IMR-90 (cell line): ENCODE measurements around the gene ZSWIM3.

Experiments used
- BHLHE40 ChIP-seq: fragments of 150-350 bp; IDR thresholded peaks from 2 replicates; pipeline ENCODE4 v1.6.1; 2016; ENCODE audit warnings: mild to moderate bottlenecking, low read depth, low read length
- CEBPB ChIP-seq: IDR thresholded peaks from 2 replicates; pipeline ENCODE4 v1.6.1; 2012; ENCODE audit warnings: low read depth, low read length, improper control_type of control experiment
- CHD1 ChIP-seq: IDR thresholded peaks from 2 replicates; pipeline ENCODE4 v1.6.1; 2012; ENCODE audit warnings: low read depth, low read length, improper control_type of control experiment
- CTCF ChIP-seq: conservative IDR thresholded peaks from 2 replicates; pipeline ENCODE4 v1.5.1; 2012; ENCODE audit warnings: mild to moderate bottlenecking, low read depth, low read length, improper control_type of control experiment
- ELK1 ChIP-seq: fragments of 150-350 bp; IDR thresholded peaks from 2 replicates; pipeline ENCODE4 v1.6.1; 2016; ENCODE audit warnings: low read depth, mild to moderate bottlenecking, low read length, moderate library complexity, borderline replicate concordance
- FOS ChIP-seq: fragments of 150-350 bp; IDR thresholded peaks from 2 replicates; pipeline ENCODE4 v1.6.1; 2016; ENCODE audit warnings: low read depth, low read length
- MAZ ChIP-seq: IDR thresholded peaks from 2 replicates; pipeline ENCODE4 v1.6.1; 2012; ENCODE audit warnings: low read depth, mild to moderate bottlenecking, low read length, improper control_type of control experiment, moderate library complexity, borderline replicate concordance
- MXI1 ChIP-seq: IDR thresholded peaks from 2 replicates; pipeline ENCODE4 v1.6.1; 2012; ENCODE audit warnings: low read depth, mild to moderate bottlenecking, low read length, moderate library complexity, borderline replicate concordance
- POLR2A ChIP-seq: IDR thresholded peaks from 2 replicates; pipeline ENCODE4 v1.6.1; 2012; ENCODE audit warnings: mild to moderate bottlenecking, low read depth, low read length
- RAD21 ChIP-seq: IDR thresholded peaks from 2 replicates; pipeline ENCODE4 v1.6.1; 2012; ENCODE audit warnings: low read length, improper control_type of control experiment
- RCOR1 ChIP-seq: IDR thresholded peaks from 2 replicates; pipeline ENCODE4 v1.6.1; 2012; ENCODE audit warnings: mild to moderate bottlenecking, low read length, improper control_type of control experiment; ENCODE audit not compliant: insufficient replicate concordance
- RFX5 ChIP-seq: IDR thresholded peaks from 2 replicates; pipeline ENCODE4 v1.8.0; 2012; ENCODE audit warnings: low read depth, mild to moderate bottlenecking, low read length, moderate library complexity
- SMC3 ChIP-seq: fragments of 150-350 bp; IDR thresholded peaks from 2 replicates; pipeline ENCODE4 v1.6.1; 2016; ENCODE audit warnings: low read depth, mild to moderate bottlenecking, antibody characterized with exemption, low read length, moderate library complexity
- USF2 ChIP-seq: fragments of 150-350 bp; IDR thresholded peaks from 2 replicates; pipeline ENCODE4 v1.6.1; 2017; ENCODE audit warnings: mild to moderate bottlenecking, antibody characterized with exemption, low read length, low read depth

GRCh38 chr20:45818239-45818638 lies 39.2 kb upstream of the ZSWIM3 start:
- TF ChIP-seq CTCF (no peak), RAD21 (no peak), POLR2A (no peak), CEBPB (no peak), RCOR1 (no peak), SMC3 (no peak), MAZ (no peak), USF2 (no peak), ELK1 (no peak), BHLHE40 (no peak), CHD1 (no peak), MXI1 (no peak), RFX5 (no peak), FOS (no peak)
